Skin epidermis (tissue), 12 donors: Measurements from ENCODE around the gene CKB.
A peak's percentile ranks its signal among the peaks of the same experiment; 100 is the strongest.

Source experiments
- H3K27ac ChIP-seq, 21 experiments: fragments of 200-600 bp; sonication (generic) in 11 of 21; one replicate each; pipeline ENCODE4 v1.5.0; 2020; ENCODE audit warnings: mild to moderate bottlenecking in 3 of 21, inconsistent platforms in 2 of 21, moderate library complexity in 2 of 21
- H3K4me3 ChIP-seq, 7 experiments: fragments of 200-600 bp; sonication (generic) in 2 of 7; one replicate each; pipeline ENCODE4 v1.5.0; 2020; ENCODE audit warnings: inconsistent platforms in 2 of 7, mild to moderate bottlenecking in 2 of 7, moderate library complexity in 1 of 7

CKB gene

DNA sequence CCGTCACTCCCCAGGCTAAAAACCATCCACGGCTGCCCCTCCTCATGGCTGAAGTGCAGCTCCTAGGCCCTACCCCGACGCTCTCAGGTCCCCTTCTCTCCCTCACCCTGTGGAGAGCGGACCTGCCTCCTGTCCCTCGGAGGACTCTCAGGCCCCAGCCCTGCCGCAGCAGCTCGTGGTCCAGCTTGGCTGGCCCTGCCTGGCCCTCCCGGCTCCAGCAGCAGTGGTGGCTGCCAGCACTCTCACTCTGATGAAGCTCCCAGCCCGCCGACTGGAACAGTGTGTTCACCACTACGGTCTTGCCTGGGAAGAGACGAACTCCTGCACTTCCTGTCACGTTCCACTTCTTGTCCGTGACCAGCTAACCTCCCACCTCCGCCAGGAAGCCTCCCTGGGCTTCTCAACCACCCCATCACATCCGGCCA, 28.7 kb upstream of the CKB start:
- Histone ChIP-seq H3K4me3 (no peak overlapping the region), H3K27ac (peak overlapping the region in 9 of 21 experiments; percentile 47 to 76 (median 69))

DNA sequence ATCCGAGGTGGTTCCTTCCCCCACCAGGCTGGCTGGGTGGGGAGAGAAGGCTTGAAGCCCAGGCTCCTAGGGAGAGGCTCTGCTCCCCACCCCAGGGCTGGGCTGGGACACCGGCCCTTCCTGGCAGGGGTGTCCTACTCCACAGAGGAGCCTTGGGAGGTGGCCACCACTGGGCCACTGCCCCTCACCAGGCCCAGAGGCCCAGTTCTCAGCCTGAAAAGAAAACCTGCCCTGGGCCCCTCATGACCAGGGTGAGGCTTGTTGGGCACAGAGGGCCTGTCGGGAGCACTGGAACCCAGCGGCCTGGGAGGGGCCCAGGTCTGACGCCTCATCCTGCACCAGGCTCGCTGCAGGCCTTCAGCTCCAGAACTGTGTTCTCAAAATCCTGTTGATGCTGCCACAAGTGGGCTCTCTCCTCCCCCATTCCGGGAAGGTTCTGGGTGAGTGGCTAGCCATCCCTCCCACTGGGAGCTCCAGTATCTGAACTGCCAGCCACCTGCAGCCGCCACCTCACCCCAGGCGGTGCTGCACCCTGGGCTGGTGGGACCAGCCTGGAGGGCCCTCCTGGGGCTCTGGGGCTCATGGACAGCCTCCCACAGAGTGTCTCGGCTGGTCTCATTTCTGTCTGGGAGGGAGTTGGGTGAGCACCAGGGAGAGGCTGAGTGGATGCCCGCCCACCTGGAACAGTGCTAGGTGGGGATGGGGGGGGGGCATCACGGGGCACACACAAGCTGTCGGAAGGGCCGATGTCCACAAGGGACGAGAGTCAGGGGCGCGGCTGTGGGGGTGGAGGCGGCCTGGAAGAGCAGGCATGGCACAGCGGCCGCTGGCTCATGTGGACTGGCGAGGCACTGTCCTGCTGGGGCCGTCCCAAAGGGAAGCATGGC, 28.1 kb upstream of the CKB start:
- H3K4me3 ChIP-seq: no peak overlapping the region
- peak overlapping the region in 10 of 21 experiments; percentile 30 to 76 (median 68) for H3K27ac ChIP-seq

DNA sequence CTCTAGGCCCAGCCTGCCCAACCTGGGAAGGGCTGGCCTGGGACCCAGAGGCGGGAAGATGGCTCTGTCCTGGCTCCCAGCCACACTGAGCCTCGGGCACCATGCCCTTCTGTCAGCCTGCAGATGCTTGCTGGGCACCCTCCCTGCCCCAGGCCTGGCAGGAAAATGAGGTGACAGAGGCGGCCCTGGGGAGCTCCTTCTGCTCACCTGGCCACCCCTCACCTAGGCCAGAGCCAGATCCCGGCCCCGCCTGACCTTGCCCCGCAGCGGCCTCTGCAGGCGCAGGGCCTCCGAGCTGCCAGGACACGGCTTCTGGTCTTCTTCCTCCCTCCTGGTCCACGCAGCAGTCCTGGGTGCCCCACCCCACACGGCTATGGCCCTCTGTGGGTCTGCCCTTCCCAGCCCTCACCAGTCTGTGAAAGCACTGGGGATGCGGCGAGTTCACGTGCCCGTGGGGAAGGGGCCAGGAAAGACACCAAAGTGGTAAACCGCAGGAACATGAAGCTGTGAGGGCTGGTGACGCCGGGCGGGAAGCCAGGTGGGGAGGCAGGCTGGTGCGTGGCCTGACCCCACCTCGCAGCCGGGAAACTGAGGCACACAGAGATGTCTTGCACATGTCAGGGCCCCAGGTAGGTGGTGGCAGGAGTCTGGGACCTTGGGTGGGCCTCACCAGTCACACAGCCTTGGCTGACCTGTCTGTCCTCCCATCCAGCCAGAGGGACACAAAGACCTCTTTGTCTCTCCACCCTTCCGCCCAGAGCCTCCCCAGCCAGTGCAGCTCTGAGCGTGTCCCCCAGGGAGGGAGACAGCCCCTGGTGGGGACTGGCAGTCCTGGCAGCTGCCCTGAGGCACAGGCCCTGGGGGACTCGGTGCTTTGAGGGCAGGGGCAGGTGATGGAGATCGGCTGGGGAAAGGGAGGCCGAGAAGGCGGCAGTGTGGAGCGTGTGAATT, 27.0 kb upstream of the CKB start:
- peak overlapping the region in 9 of 21 experiments; percentile 5 to 76 (median 69) for H3K27ac ChIP-seq
- H3K4me3 ChIP-seq: no peak overlapping the region

DNA sequence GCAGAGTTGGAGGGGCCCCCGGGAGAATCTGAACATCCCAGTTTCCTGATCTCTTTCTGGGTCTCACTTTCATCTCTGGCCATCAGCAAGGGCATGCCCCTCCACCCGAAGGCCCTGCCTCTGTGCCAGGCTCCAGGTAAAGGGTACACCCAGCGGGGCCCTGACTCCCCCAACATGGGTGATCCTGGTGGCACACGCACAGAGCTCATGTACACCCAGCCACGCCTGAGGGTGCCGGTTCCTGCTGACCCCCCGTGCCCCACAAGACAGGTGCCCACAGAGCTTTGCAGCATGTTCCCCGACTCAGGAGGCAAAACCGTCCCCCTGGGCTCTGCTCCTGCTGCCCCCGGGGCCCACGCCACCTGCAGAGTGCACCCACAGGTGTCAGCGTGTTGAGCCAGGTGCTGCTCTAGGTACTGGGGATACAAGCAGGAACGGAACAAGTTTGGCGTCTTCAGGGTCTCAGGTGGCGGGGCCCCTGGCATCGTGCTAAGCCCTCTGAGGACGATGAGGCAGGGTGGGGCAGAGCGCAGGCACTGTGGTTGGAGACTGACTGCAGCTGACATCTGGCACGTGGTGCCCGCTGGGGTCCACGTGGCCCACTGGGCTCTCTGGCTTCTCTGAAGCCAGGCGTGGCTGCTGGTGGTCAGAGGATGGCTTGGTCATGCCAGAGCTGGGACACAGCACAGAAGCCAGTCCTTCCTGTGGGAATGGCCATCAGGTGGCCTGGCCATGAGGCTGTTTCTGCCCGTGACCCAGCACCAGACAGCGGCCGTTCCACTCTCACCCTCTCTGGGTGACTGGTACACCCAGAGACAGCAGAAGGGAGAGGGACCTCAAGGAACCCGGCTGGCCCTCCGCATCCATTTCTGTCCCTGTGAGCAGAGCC, 26.1 kb upstream of the CKB start:
- peak overlapping the region in 3 of 21 experiments; percentile 64 to 71 (median 70) for H3K27ac ChIP-seq
- H3K4me3 ChIP-seq: no peak overlapping the region

DNA sequence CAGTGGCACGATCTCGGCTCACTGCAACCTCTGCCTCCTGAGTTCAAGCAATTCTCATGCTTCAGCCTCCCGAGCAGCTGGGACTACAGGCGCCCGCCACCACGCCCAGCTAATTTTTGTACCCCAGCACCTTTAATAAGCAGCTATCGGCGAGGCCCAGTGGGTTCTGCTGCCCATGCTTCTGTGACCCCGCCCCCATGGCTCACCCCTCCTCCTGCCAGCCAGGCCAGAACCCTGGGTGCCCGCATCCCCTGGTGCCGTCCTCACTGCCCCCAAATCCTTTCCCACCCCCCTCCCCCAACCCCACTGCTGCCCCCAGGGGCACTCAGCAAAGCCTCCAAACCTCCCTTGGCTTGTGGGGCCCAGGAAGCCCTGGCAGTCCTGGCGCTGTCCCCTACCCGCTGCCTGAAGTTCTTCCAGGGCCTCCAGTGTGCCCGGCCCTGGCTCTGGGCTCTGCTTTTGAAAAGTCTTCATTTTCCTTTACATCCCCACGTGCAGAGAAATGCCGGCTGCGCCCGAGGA, 25.4 kb upstream of the CKB start:
- H3K4me3 ChIP-seq: no peak overlapping the region
- H3K27ac ChIP-seq: no peak overlapping the region

DNA sequence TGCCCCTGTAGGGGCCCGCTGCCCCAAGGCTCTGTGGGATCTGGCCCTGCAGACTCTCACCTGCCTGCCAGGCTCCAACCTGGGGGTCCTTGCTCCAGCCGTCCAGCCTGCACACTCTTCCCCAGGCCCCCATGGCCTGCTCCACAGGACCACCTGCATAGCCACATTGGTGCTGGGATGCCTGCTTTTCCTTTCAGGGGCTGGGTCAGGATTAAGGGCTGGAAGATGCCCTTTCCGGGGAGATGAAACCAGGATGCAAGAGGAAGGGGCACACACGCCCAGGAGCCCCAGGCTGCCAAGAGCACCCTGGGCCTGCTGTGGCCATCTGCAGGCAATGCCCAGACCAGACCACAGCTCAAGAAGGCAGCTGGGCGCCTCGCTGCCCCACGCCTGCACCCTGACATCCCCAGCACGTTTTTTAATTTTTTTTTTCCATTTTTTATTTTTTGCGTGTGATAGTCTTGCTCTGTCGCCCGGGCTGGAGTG, 24.9 kb upstream of the CKB start:
- Histone ChIP-seq H3K4me3 (no peak overlapping the region), H3K27ac (no peak overlapping the region)

DNA sequence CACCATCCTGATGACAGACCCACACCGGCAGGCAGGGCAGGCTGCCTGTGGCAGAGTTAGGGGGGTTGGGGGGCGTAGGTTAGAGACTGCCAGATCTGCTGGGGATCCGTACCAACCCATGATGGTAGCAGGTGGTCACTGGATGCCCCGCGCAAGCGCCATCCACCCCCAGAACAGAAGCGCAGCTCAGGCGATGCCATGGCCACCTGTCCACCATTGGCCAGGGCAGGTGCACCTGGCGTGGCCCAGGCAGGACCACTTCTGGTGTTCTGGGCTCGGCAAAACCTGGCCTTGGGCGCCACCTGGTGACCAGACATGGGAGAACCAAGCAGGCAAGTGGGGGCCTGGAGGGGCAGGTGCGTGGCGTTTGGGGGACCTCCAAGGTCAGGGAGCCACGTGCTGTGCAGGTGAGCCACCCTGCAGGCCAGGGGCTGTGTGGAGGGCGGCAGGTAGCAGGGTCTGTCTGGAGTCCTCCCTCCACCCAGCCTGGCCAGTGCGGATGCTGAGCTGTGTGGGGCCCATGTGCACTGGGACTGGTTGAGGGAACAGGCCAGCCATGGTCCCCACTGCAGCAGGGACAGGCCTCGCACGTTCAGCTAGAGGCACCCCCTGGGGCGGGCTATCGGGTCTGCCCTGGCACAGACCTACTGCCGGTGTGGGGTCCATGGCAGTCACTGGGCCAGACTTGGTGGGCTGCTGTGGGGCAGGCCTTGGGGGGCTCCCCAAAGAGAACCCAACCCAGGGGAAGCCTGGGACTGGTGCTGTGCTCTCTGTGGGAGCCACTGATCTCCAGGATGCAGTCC, 24.2 kb upstream of the CKB start:
- Histone ChIP-seq H3K4me3 (no peak overlapping the region), H3K27ac (no peak overlapping the region)

DNA sequence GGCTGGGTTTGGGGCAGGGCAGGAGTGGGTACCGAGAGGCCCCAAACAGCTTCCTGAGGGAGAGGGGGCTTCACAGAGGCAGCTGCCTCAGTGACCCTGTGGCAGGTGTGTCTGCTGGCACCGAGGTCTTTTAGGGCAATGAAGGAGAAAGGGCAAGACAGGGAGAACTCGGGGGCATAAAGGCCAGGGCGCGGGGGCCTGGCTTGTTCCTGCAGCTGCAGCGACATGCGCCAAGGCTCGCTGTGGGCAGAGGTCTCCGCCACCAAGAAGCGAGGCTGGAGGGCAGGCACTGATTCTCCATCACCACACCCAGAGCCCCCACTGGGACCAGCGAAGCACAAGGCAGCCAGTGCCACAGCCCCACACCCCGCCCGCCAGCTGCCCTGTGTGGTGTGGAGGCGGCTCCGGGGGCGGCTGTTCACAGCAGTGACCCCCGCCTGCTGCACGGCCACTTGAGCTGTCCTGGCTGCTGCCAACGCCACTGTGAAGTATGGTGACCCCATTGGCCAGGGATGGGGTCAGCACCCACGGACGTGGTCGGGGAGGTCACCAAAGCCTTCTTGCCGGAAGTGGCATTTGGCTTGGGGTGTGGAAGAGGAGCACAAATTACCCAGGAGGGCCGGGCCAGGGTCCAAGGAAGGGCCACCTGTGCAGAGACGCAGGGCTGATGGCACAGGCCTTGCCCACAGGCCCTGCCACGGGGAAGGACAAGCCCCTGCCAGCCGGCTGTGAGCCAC, 23.5 kb upstream of the CKB start:
- Histone ChIP-seq H3K4me3 (no peak overlapping the region), H3K27ac (no peak overlapping the region)

DNA sequence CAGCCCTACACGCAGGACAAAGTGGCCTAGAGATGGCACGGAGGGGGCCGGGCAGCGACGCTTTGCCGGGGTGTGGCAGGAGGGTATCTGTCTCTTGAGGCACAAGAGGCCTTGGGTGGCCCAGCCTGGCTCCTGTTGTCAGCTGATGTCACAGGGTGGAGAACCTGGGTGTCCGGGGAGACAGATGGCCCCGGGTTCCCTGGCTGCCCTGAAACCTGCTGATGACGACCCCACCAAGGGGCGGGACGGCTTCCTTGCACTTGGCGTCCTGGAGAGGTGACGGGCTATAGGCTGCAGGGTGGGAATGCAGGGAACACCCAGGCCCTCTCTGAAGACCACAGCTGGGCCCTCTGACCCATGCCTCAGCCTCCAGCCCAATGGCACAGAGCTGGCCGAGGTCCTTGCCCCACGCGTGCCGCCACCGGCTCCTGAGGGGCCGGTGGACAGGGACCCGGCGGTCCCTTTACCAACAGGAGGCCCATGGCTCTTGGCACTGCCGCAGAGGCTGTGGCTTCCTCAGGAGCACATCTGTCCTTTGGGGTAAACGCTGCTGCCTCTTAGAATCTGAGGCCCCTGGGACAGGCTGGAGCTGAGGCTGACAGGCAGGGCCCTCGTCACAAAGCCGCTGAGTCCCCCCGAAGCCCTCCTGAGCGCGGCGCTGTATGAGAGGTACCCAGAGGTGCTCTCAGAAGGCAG, 22.7 kb upstream of the CKB start:
- Histone ChIP-seq H3K4me3 (no peak overlapping the region), H3K27ac (peak overlapping the region in 3 of 21 experiments; percentile 10 to 65 (median 61))

DNA sequence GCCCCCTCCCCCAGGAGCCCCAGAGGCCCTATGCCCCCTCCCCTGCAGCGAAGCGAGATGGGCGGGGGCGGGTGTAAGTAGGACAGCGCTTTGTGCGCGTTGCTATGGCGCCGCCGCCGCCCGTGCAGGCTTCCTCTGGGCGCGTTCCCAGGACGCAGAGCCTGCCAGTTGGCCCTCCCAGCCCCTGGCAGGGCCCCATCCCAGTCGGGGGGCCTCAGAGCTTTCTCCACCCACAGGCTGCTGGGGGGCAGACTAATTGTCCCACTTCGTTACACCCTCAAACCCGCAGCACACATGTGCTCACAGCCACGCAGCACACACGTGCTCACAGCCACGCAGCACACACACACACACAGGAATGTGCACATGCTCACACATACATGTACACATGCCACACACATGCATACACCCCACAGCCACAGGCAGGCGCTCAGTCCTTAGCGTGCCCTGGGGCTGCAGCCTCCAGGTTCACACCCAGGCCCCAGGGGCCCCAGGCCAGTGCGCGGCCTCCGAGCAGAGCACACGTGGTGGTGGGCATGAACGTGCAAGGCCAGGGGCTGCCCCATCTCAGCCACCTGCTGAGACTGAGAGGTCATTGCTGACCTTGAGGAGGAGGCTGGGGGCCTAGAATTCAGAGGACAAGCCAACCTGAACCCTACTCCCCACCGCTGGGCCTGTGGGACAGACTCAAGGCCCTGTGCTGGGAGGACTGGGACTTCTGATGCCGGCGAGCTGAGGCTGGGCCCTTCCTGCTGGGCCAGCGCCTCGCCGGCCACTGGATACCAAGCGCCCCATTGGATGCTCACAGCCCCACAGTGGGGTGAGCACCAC, 22.0 kb upstream of the CKB start:
- Histone ChIP-seq H3K27ac (peak overlapping the region in 7 of 21 experiments; percentile 24 to 70 (median 51)), H3K4me3 (no peak overlapping the region)

DNA sequence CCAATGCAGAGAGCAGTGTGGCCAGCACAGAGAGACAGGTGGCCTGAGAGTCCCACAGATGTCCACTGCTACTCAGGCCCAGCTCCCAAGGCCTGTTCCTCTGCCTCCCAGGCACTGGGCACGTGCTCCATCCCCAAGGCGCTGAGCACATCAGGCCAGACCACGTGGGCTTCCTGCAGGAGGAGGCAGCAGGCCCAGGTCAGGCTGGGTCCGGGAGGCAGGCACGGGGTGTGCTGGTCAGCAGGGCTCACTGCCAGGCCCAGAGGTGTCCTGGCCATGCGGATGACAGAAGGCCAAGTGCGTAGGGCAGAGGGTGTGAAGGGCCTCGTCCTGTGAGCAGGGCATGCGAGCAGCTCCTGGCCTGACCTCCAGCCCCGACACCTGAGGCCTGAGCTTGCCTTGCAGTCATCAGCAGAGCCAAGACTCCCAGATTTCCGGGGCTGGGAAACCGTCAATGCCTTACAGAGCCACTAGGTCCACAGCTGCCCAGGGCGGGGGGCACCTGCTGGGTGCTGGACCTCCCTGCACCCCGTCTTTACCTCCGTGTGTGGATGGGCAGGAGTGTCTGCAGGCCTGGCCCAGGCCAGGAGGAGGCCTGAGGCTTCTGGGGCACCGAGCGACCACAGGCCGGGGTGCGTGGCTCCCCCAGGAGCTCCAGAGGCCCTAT, 21.2 kb upstream of the CKB start:
- no peak overlapping the region for H3K4me3 ChIP-seq
- peak overlapping the region in 8 of 21 experiments; percentile 1 to 83 (median 49) for H3K27ac ChIP-seq

DNA sequence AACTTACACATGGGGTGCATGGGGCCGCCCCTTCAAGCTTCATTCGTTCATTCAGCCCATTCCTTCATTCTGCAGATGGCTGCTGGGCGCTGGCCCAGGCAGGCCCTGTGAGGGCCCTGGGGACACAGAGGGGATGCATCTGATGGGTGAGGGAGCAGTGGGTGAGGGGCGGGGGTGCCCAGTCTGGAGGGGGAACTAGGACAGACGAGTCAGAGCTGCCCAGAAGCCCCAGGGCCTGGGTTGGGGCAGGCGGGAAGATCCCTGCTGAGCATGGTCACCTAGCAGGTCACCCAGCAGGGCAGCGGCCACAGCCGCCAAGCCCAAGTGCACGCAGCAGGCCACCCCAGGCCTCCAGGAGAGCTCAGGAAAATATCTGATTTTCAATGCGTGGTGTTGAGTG, 20.5 kb upstream of the CKB start:
- Histone ChIP-seq H3K4me3 (no peak overlapping the region), H3K27ac (peak overlapping the region in 3 of 21 experiments; percentile 68 to 83 (median 80))

DNA sequence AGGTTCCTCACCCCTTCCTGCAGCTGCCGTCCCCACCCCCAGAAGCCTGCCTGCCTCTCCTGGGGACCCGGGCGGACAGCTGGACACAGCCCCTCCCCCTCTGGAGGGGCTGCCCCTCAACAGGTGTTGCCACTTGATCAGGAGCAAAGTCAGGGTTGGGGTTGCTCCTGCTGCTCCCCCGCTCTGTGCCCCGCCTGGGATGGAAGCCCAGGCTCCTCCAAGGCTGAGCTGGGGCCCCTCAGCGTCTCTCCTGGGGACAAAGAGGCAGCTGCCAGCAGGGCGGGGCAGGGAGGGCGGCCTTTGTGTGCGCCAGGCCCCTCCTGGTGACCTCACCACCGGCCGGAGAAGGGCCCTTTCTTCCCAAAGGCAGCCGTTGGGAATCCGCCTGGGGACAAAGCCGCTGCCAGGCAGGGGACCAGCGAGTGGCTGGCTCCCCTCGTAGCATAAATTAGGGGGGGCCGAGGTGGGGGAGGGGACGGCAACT, 20.0 kb upstream of the CKB start:
- no peak overlapping the region for H3K4me3 ChIP-seq

DNA sequence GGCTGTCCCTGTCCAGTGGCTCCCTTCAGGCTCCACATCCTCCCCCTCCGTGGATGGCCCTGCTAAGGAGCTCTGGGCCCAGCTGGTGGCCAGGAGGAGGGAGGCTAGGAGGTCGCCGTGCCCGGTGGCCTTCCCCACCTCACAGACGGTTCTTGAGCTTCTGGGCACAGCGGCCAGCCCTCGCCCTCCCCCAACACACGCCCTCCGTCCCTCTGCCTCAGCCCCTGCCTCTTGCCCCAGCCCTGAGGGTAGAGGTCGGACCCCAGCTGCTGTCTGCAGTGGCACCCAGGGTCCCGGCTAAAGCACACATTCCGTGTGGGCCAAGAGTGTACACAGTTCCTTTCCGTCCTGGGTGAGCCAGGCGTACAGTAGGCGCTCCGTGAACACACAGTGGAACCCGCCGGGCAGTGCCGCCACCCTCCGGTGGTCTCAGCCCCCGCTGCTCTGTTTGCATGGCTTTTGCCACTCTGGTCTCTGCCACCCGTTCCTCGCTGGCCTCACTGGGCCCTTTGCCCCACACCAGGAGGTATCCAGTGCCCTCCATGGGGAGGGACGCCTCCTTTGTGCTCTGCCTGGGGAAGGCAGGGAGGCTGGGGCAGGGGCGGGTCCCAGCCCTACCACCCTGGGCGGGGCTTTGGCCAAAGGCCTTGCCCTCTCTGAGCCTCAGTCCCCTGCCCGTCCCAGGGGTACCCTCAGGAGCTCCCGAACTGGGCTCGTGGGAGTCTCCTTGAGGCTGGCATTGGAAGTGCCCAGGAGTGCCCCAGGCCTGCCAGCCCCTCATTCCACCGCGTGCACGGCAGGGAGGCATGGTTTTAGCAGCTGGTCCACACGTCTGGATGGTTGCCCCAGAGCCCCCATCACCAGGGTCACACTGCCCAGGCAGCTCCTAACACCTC, 19.3 kb upstream of the CKB start:
- Histone ChIP-seq H3K27ac (peak overlapping the region in 15 of 21 experiments; percentile 30 to 83 (median 66)), H3K4me3 (no peak overlapping the region)

More for the DNA sequence above, 20.0 kb upstream of the CKB start:
- peak overlapping the region in 9 of 21 experiments; percentile 7 to 83 (median 68) for H3K27ac ChIP-seq
